ENCODE data around the gene SEMA4D.

The SEMA4D gene

GRCh38 chr9:89527084-89527483, 29.2 kb upstream of the SEMA4D start:
- DNase-seq = no peak

GRCh38 chr9:89526667-89527066, 28.8 kb upstream of the SEMA4D start:
- DNase-seq = no peak

GRCh38 chr9:89525446-89526374, 27.8 kb upstream of the SEMA4D start:
- DNase-seq = no peak

- DNase-seq = no peak
Measured at GRCh38 chr9:89524963-89525362, 27.1 kb upstream of the SEMA4D start.

- no peak for DNase-seq
Measured at GRCh38 chr9:89523948-89524347, 26.0 kb upstream of the SEMA4D start.

GRCh38 chr9:89522959-89523285, 25.0 kb upstream of the SEMA4D start:
- DNase-seq = no peak

GRCh38 chr9:89522261-89522958, 24.5 kb upstream of the SEMA4D start:
- no peak for DNase-seq

GRCh38 chr9:89519366-89519805, 21.5 kb upstream of the SEMA4D start:
- DNase-seq = no peak

- DNase-seq = no peak
Measured at GRCh38 chr9:89518466-89519365, 20.8 kb upstream of the SEMA4D start.

GRCh38 chr9:89515416-89515815, 17.5 kb upstream of the SEMA4D start:
- no peak for DNase-seq

GRCh38 chr9:89514956-89515355, 17.0 kb upstream of the SEMA4D start:
- no peak for DNase-seq

- no peak for DNase-seq
Measured at GRCh38 chr9:89514337-89514736, 16.4 kb upstream of the SEMA4D start.

GRCh38 chr9:89513837-89514236, 15.9 kb upstream of the SEMA4D start:
- no peak for DNase-seq

- DNase-seq = no peak
Measured at GRCh38 chr9:89512382-89512781, 14.5 kb upstream of the SEMA4D start.

- no peak for DNase-seq
Measured at GRCh38 chr9:89508951-89509615, 11.2 kb upstream of the SEMA4D start.

- DNase-seq = no peak
Measured at GRCh38 chr9:89505911-89506310, 8.0 kb upstream of the SEMA4D start.

- no peak for DNase-seq
Measured at GRCh38 chr9:89505048-89505447, 7.1 kb upstream of the SEMA4D start.

GRCh38 chr9:89502671-89503070, 4.8 kb upstream of the SEMA4D start:
- no peak for DNase-seq

GRCh38 chr9:89502038-89502601, 4.2 kb upstream of the SEMA4D start:
- DNase-seq = no peak

- DNase-seq = no peak
Measured at GRCh38 chr9:89501311-89501898, 3.5 kb upstream of the SEMA4D start.

GRCh38 chr9:89500008-89500407, 2.1 kb upstream of the SEMA4D start:
- DNase-seq = no peak
